GM19463 (cell line): Measurements from ENCODE around the gene SMIM13.

ENCODE experiments used
- ATAC-seq: cut with Tn5 transposase; IDR thresholded peaks from one replicate; pipeline ENCODE4 v1.9.1; 2021; ENCODE audit warnings: mild to moderate bottlenecking, moderate library complexity; ENCODE audit not compliant: unreplicated experiment

SMIM13 gene

DNA sequence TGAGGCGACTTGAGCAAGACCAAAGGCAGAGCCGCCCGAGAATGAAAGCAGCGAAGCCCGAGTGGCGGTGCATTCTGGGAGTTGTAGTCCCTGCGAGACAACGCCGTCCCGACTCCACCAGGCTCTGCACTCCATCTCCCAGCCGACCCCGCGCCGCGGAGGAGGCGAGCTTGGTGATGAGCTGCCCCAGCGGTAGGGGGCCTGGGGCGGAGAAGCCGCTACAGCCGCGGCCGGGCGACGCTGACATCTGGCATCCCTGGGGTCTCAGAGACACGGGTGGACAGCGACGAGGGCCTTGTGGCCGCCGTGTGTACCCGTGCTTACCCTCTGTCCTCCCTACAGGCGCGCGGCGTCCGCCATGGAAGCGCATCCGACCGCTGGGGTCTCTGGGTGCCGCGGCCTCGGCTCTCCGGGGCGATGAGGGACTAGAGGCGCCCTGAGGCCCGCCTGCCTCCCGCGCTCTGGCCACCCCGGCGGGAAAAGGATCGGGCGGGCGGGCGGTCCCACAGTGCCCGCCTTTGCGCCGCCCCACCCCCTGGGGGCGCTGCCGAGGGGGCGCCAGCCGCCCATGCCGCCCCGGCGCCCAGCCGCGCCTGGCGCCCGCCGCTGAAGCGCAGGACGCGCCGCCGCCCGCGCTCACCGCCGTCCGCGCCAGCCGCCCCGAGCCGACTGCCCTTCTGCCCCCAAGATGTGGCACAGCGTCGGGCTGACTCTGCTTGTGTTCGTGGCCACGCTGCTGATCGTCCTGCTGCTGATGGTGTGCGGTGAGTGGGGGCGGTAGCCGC, at the start of gene SMIM13:
Gene SMIM13, plus strand, starts transcription at position 209 of the 785 bp plus-strand sequence. Its CDS starts 480 bp downstream, at position 689.
- ATAC-seq = peak; percentile 86

DNA sequence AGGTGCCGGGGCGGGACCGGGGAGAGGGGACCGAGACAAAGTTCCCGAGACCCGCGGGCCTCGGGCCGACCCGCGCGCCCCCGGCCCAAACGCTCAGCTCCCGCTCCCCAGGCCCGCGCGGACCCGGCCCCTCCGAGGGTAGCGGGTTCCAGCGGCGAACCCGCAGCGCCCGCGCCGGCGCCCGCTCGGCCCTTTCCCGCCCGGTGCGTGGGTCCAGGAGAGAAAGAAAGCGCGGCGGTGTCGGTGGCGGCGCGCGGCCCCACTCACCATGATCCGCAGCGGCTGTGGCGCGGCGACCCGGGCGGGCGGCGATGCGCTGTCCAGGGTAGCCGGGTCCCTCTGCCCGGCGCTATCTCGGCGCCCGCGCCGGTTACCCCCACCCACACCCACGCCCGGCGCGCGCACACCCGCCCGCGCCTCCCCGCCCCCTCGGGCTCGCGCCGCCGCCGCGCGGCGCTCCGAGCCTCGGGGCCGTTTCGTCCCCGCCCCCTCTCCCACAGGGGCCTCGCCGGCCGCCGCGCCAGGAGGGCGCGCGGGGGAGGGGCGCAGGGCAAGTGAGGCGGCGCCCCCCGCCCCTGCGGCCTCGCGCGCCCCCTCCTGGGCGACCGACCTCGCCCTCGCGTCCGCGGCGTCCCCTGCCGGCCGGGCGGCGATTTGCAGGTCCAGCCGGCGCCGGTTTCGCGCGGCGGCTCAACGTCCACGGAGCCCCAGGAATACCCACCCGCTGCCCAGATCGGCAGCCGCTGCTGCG, 49.5 kb upstream of the SMIM13 start, which contains the start of gene ELOVL2:
Gene ELOVL2, minus strand, starts transcription at position 345 of the 751 bp plus-strand sequence. Its CDS starts 75 bp downstream, at position 270.
- ATAC-seq = peak; percentile 50

DNA sequence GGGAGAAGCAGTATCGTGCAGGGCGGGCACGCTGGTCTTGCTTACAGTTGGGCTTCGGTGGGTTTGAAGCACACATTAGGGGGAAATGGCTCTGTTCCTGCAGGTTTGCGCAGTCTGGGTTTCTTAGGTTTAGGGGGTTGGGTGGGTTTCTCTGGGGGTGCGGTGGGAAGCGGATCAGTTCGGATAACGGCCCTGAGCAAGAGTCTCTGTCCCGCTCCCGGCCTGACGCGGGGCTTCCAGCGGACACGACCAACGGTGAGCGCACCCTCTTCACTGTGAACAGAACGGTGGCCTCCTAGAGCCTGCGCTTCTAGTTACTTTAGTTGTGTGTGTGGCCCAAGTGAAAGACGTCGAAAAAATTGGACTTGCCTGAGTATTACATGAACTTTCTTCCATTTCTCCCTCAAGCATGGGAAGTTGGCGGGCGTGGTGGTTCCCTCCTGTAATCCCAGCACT, 48.9 kb upstream of the SMIM13 start:
- ATAC-seq = no peak

DNA sequence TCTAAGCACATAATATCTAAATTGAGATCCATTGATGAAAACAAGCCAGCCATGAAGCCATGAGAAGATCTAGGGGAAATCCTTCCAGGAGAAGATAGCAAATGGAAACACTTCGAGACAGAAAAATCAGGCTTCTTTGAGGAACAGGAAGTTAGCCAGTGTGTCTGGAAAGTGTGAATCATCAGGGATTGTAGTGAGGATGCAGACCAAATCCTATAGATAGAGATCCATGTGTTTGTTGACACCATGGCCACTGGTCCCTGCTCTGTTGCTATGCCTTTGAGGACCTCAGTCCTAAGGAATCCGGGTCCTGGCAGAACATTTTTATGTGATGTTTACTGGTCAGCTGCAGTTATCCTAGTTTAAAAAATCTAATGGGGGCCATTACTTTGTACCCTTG, 42.9 kb upstream of the SMIM13 start:
- ATAC-seq = no peak

DNA sequence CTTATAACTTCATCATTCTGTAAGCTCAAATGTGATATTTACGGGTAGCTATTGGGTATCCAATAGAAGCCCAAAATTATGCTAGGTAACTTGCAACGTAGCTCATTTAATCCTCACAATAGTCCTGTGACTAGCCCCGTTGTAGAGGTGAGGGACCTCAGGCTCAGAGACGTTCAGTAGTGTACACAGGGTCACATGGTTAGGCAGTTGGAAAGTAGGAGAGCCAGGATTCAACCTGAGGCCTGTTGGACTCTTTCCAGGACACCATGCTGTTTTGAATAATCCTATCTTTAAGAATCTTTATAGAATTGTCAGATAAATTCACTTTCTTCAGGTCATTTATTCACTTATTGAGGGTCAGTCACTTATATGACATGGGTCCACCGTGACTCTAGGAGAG, 40.3 kb upstream of the SMIM13 start:
- no peak for ATAC-seq

DNA sequence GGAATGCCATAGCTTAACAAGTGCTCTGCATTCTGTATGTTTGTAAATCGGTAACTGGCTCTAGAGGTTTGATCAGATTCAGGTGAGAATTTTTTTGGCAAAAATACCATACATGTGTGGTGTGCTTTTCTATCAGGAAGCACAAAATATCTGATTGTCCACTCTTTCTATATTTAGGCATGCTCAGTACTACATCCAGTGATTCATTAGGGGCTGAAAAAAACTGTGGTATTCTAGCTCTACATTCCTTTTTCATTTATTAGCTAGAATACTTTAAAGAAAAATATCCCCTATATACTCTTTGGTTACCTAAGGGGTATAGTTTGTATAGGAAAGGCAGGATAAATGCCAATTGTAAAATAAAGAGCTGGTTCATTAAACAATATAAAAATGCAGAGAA, 38.9 kb upstream of the SMIM13 start:
- ATAC-seq = no peak

DNA sequence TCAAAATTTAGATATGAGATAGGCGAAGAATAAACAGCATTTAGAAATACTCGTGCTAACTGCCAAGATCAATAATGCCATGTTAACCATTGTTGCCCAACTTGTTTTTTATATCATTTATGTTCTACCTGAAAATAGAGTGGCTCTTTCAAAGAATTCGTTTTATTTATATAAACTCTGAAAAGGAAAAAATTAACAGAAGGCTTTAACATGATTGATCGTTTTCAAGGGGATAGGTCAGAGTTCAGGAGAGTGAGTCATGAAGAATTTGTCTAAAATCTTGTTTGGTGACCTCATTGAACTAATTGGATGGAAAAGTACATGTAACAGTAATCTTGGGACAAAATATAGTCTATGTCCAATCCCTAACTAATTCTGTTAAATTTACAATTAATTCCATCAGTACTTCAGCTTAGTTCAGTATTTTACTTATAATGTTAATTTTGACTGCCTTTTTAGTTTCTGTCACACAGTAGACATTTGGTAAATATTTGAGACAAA, 38.5 kb upstream of the SMIM13 start:
- no peak for ATAC-seq

DNA sequence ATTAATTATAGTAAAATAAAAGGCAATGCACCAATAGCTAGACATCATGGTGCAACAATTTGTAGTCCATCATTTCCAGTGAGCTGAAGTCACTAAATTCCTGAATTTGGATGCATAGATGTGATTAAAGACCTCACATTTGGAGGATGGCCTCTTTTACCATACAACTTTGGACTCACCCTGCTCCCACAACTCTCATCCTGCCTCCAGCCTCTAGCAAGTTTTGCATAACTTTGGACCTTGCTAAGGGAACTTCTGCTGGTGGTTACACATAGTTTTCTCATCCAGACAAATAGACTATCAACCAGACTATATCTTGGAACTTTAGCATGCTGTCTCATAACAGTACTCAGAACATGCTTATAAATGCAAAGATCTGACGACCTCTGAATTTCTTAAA, 36.8 kb upstream of the SMIM13 start:
- no peak for ATAC-seq

DNA sequence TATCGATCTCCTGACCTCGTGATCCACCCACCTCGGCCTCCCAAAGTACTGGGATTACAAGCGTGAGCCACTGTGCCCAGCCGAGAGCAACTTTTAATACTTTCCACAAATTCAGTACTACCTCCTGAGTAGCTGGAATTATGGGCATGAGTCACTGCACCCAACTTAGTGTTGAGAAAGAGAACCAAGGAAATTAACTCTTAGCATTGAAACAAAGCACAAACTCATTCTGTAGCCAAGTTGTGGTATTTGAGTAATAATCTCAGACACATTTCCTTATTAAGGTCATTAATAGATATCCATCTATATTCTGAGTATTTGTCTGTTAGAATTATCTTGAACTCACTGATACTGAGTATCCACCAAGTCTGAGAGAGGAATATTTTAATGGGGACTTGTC, 35.2 kb upstream of the SMIM13 start:
- ATAC-seq = no peak

DNA sequence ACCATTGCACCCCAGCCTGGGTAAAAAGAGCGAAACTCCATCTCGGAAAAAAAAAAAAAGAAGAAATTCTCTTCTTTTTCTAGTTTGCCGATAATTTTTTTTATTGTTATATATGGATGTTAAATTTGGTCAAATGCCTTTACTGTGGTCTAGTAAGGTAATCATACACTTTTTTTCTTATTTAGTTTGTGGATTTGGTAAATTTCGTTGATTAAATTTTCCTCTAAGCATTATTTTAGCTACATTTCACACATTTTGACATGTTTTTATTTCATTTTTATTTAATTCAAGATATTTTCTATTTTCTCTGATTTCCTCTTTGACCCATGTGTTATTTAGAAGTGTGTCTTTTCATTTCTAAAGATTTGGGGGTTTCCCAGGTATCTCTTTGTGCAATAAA, 31.6 kb upstream of the SMIM13 start:
- no peak for ATAC-seq

DNA sequence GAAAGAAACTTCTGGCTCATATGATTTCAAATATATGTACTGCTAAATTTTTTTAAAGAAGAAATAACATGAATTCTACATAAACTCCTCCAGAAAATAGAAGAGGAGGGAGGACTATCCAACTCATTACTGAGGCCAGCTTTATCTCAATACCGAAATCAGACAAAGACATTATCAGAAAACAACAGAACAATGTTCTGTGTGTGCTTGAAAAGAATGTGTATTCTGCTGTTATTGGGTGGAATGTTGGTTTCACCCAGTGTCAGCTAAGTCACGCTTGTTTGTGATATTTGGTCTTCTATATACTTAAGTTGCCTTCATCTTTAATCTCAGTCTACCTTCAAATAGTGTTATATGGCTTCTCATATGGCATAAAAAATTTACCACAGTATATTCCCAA, 30.9 kb upstream of the SMIM13 start:
- ATAC-seq = no peak

DNA sequence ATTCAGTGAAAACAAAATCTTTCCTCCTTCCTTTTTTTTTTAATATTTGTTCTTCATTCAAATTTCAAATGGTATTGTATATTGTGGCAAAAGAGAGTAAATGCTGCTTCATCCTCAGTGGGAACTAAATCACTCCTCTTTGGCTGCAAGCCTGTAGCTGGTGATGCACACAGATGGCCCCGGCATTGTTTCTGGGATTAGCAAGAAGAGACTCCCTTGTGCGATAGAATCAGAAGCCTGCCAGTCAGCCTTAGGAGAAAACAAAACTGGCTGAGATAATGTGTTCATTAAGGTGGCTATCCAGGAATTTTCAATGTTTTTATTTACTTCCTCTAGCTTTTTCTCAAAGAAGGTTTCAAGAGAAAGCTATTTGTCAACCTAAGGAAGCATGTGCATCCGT, 28.8 kb upstream of the SMIM13 start:
- no peak for ATAC-seq

DNA sequence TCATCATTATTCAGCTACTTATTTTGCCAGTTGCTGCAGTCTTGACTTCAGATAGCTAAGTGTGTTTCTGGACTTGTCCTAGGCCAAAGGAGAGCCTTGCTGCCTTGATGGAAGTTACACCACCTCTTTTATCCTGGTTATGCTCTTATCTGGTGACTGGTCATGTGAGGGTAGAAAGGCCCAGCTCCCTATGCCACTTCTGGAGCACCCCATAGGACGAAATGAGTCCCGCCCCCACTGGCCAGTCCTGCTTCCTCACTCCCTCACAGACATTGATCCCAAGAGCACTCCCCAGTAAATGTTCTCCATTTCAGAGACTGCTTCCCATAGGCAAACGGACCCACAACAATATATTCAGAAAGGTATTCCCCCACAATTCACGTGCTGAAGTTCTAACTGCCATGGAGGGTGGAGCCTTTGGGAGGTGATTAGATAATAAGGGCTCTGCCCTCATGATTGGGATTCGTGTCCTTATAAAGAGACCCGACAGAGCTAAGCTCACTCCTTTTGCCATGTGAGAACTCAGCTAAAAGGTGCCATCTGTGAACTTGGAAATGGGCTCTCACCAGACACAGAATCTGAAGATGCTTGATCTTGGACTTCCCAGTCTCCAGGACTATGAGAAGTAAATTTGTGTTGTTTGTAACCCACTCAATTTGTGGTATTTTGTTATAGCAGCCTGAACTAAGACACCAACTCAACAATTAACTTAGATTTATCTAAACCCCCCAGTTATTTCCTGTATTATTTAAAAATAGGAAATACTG, 28.0 kb upstream of the SMIM13 start:
- ATAC-seq = no peak

DNA sequence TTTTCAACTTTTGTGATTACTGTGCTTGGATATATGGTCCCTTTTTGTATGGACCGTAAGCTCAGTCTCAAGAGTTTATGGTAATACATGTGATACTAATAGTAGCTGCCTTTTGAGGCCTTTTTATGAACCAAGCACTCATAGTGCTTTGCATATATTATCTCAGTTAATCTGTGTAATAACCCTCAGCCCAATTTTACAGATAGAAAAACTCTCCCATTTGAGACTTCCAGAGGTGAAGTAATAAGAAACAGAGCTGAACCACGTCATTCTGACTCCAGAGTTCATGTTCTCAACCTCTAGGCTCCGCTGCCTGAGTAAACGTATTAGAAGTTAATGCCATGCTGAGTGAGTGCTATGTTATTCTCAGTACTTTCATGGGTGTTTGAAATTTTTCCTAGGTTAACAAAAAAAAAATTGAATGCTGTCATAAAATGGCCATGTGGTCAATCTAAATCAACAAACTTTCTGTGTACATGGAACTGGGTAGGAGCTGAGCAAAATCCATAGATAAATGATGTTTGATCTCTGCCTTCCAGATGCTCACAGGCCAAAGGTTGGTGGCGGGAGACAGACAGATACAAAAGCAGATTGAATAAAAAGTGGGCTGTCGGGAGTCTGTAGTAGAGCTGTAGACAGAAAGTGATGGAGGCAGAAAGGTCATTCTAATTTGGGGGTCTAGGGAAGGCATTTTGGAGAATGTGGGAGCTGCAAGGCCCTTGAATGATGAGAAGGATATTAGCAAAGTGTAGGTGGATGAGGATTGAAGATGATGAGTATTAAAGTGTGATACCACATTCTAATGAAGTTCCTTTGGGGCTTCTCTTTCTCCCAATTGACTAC, 26.9 kb upstream of the SMIM13 start:
- ATAC-seq = no peak

DNA sequence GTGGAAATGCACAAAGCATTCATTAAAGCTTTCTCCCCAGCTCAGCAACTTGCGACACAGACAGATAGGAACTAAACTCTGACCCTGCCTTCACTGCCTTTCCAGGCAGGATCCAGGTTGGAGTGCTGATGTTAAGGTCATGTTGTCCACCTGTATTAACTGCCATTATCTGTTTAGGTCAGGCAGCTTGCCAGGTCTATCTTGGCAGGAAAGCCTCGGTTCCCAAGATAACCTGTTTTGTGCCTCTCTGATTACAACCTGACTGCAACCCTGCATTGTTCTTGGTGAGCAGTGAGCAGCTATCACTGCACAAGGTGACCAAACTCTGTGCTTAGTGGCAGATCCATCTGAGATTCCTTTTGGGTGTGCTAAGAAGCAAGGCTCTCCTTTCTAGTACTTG, 26.3 kb upstream of the SMIM13 start:
- ATAC-seq = no peak

DNA sequence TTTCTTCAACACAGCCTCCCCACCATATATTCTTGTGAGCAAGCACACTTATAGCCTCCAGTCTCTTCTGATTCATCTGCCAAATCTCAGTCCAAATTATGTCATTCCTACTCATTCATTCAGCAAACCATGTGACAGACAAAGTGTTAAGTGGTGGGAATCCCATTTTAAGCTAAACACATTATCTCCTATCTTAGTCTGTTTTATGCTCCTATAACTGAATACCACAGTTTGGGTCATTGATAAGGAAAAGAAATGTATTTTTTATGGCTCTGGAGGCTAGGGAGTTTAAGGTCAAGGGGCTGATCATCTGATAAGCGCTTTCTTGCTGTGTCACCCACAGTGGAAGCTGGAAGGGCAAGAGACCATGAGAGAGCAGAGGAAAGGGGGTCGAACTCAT, 23.9 kb upstream of the SMIM13 start:
- ATAC-seq = no peak

DNA sequence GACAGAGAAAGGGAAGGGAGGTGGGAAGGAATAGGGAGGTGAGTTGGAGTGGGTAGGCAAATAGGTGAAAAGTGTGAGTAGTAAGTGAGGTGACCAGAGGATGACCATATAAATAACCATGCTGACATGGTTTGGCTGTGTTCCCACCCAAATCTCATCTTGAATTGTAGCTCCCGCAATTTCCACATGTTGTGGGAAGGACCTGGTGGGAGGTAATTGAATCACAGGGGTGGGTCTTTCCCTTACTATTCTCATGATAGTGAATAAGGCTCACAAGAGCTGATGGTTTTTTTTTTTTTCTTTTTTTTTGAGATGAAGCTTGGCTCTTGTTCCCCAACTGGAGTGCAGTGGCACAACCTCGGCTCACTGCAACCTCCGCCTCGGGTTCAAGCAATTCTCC, 21.5 kb upstream of the SMIM13 start:
- ATAC-seq = no peak

DNA sequence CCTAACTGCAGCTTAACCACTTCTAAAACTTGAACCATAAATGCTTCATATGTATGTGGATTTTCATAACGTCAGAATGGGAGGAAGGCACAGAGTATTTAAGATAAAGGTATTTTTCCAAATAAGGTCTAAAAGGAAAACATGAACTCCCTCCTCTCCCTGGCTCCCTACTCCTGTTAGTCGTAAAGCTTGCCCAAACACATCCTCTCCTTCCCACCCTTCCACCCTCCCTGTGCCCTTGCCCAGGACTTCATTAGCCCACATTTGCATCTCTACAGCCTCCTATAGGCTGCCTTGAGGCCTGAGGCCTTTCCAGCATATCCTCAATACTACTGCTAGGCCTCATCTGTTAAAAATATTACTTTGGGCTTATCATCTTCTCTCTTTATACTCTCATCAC, 17.1 kb upstream of the SMIM13 start:
- no peak for ATAC-seq

DNA sequence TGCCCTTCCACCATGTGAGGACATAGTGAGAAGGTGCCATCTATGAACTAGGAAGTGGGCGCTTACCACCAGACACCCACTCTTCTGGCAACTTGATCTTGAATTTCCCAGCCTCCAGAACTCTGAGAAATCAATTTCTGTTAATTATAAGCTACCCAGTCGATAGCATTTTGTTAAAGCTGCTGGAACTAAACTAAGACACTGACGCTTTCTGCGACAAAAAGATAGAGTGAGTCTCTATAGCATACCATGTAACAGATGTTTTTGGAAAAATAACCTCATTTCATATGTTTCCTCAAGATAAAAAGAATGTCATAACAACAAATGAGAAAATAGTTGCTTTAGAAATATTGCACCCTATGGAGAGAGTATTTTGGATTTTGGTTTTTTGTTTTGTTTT, 15.4 kb upstream of the SMIM13 start:
- ATAC-seq = no peak

DNA sequence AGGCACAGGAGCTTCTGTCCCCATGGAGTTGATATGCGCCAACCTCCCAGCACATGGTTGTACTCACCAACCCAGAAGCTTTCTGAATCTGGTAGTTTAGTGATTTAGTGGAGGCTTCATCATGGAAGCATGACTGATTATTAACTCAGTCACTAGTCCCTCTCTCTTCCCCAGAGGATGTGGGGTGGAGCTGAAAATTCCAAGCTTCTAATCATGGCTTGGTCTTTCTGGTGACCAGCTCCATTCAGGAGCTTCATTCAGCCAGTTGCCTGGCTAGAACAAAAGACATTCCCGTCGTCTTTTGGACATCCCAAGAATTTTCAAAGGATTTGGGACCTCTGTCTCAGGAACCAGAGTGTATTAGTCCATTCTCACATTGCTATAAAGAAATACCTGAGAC, 13.3 kb upstream of the SMIM13 start:
- ATAC-seq = no peak
